ENCODE measurements around the gene ANKRD31.
"Not testable (repeated sequence)": the region's sequence is repeated elsewhere in the genome, so short reads cannot be mapped to it uniquely, and the experiment has no call there.

GRCh38 chr5:75174872-75175271 is 61.8 kb downstream of the ANKRD31 start:
- TF ChIP-seq CTCF, POLR2A (IDR thresholded peaks at IDR 0.05): not testable (repeated sequence)
